Measurements from ENCODE around the gene ITPKB.
A peak's percentile ranks its signal among the peaks of the same experiment; 100 is the strongest.

The ITPKB gene

DNA sequence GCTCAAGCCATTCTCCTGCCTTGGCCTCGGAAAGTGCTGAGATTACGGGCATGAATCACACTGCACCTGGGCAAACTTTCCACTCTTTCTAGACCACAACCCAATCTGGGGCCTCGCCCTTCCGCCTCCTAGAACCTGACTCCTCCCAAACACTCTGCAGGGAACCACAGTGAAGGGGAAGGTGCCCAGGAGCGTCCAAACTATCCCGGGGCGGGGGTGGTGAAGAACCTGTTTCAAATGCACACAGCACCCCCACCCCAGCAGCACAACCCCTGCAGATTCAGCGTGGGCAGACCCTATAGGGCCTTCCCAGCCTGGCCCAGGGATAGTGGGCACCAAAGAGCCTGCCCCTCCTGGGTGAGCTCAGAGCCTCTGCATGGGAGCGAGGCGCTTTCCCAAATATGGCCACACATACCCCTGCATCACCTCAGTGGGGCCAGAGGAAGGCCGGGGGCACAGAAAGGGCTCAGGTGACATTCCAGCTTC lies 103.6 kb downstream of the ITPKB start:
- Histone ChIP-seq H3K4me3 (replicated peaks; ENCODE audit: insufficient read depth, low read length) (no peak overlapping the region), H3K27me3 (ENCODE audit: insufficient read depth, poor library complexity, severe bottlenecking) (no peaks in the 10 kb centered on the region), H3K27ac (replicated peaks) (no peak overlapping the region)
- TF ChIP-seq GABPA (IDR thresholded peaks at IDR 0.05; ENCODE audit: low read depth) (no peak), POLR2AphosphoS5 (IDR thresholded peaks at IDR 0.05; ENCODE audit: low read depth) (peak; percentile 71)
- peak; percentile 47 to 55 for DNase-seq (ENCODE audit: low read depth in 1 of 2, low spot score in 1 of 2)

DNA sequence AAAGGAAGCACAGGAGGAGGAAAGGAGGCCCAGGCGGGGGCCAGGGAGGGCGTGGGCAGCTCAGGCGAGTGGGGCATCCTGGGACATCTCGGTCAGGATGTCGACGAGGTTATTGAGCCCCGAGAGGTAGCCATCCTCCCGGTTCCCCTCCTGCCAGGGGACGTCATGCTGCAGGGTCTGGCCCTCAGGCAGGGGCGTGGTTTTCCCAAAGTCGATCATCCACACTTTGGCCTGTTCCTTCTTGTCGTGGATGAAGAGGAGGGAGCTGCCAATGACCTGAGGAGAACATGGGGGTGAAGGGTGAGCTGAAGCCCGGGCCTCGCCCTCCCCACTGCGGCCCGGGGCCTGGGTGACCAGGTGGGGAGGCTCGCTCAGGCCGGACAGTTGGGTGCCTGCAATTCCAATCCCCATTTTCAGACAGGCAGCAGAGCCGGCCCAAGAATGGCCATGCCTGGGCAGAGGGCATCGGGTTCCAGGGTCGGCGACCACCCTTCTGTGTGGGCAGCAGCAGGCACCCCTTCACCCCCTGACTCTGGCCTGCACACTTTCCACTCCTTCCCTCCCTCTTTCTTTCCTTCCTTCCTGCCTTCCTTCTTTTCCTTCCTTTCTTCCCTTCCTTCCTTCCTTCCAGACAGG lies 104.4 kb downstream of the ITPKB start:
- Histone ChIP-seq H3K27ac (replicated peaks) (no peak overlapping the region), H3K4me3 (replicated peaks; ENCODE audit: insufficient read depth, low read length) (no peak overlapping the region), H3K27me3 (ENCODE audit: insufficient read depth, poor library complexity, severe bottlenecking) (no peaks in the 10 kb centered on the region)
- TF ChIP-seq POLR2AphosphoS5 (IDR thresholded peaks at IDR 0.05; ENCODE audit: low read depth) (no peak), GABPA (IDR thresholded peaks at IDR 0.05; ENCODE audit: low read depth) (no peak)
- DNase-seq (ENCODE audit: low read depth in 1 of 2, low spot score in 1 of 2): no peak

DNA sequence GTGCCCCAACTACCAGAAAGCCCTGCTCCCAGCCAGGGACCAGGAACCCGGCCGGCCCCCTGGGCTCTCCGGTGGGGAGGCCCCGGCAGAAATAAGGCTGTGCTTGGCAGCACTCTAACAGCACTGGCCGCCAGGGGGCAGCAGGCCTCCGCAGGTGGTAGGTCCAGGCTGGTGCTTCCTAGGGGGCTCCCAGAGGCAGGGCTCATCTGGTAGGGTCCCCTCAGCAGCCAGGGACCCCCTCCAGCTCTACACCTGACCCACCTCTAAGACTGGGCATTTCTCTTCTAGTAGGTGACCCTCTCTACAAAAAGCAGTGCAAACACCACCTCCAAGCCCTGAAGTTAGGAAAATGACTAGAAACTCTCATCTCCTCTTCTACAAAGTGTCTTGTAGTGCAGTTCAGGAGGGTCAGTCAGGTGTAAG lies 104.9 kb downstream of the ITPKB start:
- Histone ChIP-seq H3K4me3 (replicated peaks; ENCODE audit: insufficient read depth, low read length) (no peak overlapping the region), H3K27ac (replicated peaks) (no peak overlapping the region), H3K27me3 (ENCODE audit: insufficient read depth, poor library complexity, severe bottlenecking) (no peaks in the 10 kb centered on the region)
- TF ChIP-seq, protein P1, sequence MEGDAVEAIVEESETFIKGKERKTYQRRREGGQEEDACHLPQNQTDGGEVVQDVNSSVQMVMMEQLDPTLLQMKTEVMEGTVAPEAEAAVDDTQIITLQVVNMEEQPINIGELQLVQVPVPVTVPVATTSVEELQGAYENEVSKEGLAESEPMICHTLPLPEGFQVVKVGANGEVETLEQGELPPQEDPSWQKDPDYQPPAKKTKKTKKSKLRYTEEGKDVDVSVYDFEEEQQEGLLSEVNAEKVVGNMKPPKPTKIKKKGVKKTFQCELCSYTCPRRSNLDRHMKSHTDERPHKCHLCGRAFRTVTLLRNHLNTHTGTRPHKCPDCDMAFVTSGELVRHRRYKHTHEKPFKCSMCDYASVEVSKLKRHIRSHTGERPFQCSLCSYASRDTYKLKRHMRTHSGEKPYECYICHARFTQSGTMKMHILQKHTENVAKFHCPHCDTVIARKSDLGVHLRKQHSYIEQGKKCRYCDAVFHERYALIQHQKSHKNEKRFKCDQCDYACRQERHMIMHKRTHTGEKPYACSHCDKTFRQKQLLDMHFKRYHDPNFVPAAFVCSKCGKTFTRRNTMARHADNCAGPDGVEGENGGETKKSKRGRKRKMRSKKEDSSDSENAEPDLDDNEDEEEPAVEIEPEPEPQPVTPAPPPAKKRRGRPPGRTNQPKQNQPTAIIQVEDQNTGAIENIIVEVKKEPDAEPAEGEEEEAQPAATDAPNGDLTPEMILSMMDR (IDR thresholded peaks at IDR 0.05; ENCODE audit: insufficient read depth, low read length): peak; percentile 73
- no peak for TF ChIP-seq POLR2AphosphoS5 (IDR thresholded peaks at IDR 0.05; ENCODE audit: low read depth)
- no peak for TF ChIP-seq GABPA (IDR thresholded peaks at IDR 0.05; ENCODE audit: low read depth)
- DNase-seq (ENCODE audit: low read depth in 1 of 2, low spot score in 1 of 2): peak; percentile 36 to 61

DNA sequence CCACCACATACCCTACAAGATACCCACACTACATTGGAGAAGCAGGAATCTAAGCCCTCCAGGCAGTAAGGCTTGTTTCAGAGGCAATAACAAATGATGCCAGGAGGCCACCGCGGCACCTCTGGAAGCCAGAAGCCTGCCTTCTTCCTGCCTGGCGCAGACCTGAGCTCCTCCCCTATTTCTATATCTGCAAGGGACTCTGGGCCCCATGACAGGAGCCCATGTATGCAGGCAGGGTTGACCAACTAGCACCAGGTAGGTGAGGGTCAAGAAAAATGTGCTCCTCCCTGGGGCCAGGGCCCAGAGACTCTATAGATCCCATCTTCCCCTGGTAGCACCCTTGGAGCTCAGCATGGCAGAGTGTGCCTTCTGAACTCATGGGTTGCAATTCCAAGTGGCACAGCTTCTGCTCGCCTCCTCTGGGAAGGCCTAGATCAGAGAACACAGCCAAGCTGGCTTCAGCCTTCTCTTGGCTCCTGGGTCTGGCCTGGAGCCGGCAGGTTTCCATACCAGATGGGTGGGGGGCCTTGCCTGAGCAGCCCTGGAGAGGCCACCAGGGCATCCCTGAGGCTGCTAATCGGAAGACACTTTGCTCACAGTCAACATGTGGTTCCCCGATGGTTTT lies 105.4 kb downstream of the ITPKB start:
- TF ChIP-seq POLR2AphosphoS5 (IDR thresholded peaks at IDR 0.05; ENCODE audit: low read depth) (no peak), GABPA (IDR thresholded peaks at IDR 0.05; ENCODE audit: low read depth) (no peak), SPI1 (IDR thresholded peaks at IDR 0.05; ENCODE audit: borderline replicate concordance, low read depth) (no peak)
- TF ChIP-seq, protein P1 (IDR thresholded peaks at IDR 0.05; ENCODE audit: insufficient read depth, low read length): no peak
- TF ChIP-seq, protein P2, sequence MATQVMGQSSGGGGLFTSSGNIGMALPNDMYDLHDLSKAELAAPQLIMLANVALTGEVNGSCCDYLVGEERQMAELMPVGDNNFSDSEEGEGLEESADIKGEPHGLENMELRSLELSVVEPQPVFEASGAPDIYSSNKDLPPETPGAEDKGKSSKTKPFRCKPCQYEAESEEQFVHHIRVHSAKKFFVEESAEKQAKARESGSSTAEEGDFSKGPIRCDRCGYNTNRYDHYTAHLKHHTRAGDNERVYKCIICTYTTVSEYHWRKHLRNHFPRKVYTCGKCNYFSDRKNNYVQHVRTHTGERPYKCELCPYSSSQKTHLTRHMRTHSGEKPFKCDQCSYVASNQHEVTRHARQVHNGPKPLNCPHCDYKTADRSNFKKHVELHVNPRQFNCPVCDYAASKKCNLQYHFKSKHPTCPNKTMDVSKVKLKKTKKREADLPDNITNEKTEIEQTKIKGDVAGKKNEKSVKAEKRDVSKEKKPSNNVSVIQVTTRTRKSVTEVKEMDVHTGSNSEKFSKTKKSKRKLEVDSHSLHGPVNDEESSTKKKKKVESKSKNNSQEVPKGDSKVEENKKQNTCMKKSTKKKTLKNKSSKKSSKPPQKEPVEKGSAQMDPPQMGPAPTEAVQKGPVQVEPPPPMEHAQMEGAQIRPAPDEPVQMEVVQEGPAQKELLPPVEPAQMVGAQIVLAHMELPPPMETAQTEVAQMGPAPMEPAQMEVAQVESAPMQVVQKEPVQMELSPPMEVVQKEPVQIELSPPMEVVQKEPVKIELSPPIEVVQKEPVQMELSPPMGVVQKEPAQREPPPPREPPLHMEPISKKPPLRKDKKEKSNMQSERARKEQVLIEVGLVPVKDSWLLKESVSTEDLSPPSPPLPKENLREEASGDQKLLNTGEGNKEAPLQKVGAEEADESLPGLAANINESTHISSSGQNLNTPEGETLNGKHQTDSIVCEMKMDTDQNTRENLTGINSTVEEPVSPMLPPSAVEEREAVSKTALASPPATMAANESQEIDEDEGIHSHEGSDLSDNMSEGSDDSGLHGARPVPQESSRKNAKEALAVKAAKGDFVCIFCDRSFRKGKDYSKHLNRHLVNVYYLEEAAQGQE (IDR thresholded peaks at IDR 0.05; ENCODE audit: insufficient replicate concordance, low read depth): no peak
- Histone ChIP-seq H3K27ac (replicated peaks) (no peak overlapping the region), H3K4me3 (replicated peaks; ENCODE audit: insufficient read depth, low read length) (no peak overlapping the region), H3K27me3 (ENCODE audit: insufficient read depth, poor library complexity, severe bottlenecking) (no peaks in the 10 kb centered on the region)
- no peak for DNase-seq (ENCODE audit: low read depth in 1 of 2, low spot score in 1 of 2)

DNA sequence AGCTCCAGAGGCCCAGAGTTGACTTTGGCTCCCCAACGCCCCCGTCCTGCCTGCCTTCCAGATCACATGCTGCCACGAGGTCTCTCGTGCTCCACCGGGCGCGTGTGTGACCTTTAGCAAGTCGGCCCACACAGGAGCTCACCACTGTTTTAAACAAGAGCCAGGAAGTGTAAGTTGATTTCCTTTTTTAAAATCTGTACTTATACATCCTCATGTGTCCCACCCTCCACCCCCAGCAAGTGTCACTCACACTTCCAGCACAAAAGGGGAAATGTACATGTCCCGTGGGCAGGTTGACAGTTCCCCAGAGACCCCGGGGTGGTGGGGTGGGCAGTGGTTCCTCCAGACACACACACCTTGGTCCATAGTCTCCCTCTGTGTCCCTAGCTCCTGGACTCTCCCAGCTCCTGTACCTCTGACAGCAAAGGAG lies 106.1 kb downstream of the ITPKB start:
- DNase-seq (ENCODE audit: low read depth in 1 of 2, low spot score in 1 of 2): no peak

More for the DNA sequence above, 106.1 kb downstream of the ITPKB start:
- TF ChIP-seq, protein P2 (IDR thresholded peaks at IDR 0.05; ENCODE audit: insufficient replicate concordance, low read depth): no peak
- TF ChIP-seq SPI1 (IDR thresholded peaks at IDR 0.05; ENCODE audit: borderline replicate concordance, low read depth) (no peak), GABPA (IDR thresholded peaks at IDR 0.05; ENCODE audit: low read depth) (no peak), POLR2AphosphoS5 (IDR thresholded peaks at IDR 0.05; ENCODE audit: low read depth) (no peak)
- TF ChIP-seq, protein P1 (IDR thresholded peaks at IDR 0.05; ENCODE audit: insufficient read depth, low read length): no peak
- Histone ChIP-seq H3K27me3 (ENCODE audit: insufficient read depth, poor library complexity, severe bottlenecking) (no peaks in the 10 kb centered on the region), H3K4me3 (replicated peaks; ENCODE audit: insufficient read depth, low read length) (no peak overlapping the region), H3K27ac (replicated peaks) (no peak overlapping the region)
